ENCODE results near the gene EP400. TPM values are rescaled to one million over a fixed set of nuclear protein-coding genes. Genes with fewer than 3 reads are reported as not detected.

The EP400 gene
- total and polyA plus RNA-seq, 2 of the 4 experiments (the other 2 are of a cell fraction), result 4.3 to 11.4 TPM

DNA sequence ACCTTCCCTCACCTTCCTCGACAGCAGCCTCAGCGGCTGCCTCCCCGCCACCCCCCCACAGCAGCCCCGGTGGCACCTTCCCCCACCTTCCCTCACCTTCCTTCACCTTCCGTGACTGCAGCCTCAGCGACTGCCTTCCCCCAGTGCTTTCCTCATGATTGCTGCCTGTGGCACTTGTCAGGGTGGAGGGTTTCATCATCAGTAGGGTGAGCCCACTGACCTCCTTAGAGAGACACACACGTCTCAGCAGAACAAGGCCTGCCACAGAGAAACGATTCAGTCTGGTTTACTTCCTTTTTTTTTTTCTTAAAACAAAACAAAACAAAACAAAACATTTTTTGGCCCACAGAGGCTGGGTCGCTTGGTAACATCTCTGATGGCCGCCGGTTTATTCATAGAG lies 75.0 kb downstream of the EP400 start:
- H4K8ac ChIP-seq (ENCODE audit: low read depth in 2 of 2, low read length in 2 of 2), result no peak overlapping the region
- H2BK5ac ChIP-seq (ENCODE audit: low read depth, low read length, poor library complexity, severe bottlenecking), result no peak overlapping the region
- no peak overlapping the region for H3K23ac ChIP-seq (ENCODE audit: low read depth, low read length)
- H2AFZ ChIP-seq (replicated peaks; ENCODE audit: low read length, poor library complexity), result no peak overlapping the region
- no peak overlapping the region for H4K5ac ChIP-seq (ENCODE audit: low read depth, low read length)
- ChIA-PET POLR2A (ENCODE audit: unreplicated experiment) (no interaction called here), CTCF (no interaction called here)
- no peak overlapping the region for H3K4me2 ChIP-seq (ENCODE audit: low read depth, low read length)
- H3K9me1 ChIP-seq (ENCODE audit: insufficient read depth, low read length), result peaks cover 9% of the 10 kb centered on the region
- dilution Hi-C loops (cut with HindIII; ENCODE audit: low sequenced_read_pairs, unreplicated experiment), result no loop called here
- H2BK20ac ChIP-seq (ENCODE audit: low read depth, low read length), result no peak overlapping the region
- H2AK9ac ChIP-seq (replicated peaks; ENCODE audit: low read depth, low read length, poor library complexity), result no peak overlapping the region
- peaks cover 2 to 14% of the 10 kb centered on the region in 2 experiments; a peak in 3 of 4 replicates for H3K79me1 ChIP-seq (ENCODE audit: low read depth in 1 of 2, low read length in 2 of 2)
- H3K27me3 ChIP-seq (ENCODE audit: control insufficient read depth, insufficient read depth, low read length), result no peaks in the 10 kb centered on the region
- H3K4me3 ChIP-seq (ENCODE audit: insufficient read depth, low read depth, low read length), result no peak overlapping the region
- H3K4ac ChIP-seq (ENCODE audit: low read depth, low read length), result no peak overlapping the region
- no peak overlapping the region for H3K9ac ChIP-seq (ENCODE audit: low read depth, low read length)
- H2AK5ac ChIP-seq (ENCODE audit: low read depth, low read length), result no peak overlapping the region
- no peak overlapping the region for H3K14ac ChIP-seq (replicated peaks; ENCODE audit: low read depth, low read length)
- no peaks in the 10 kb centered on the region; the same call in 1 of the 2 replicates for H4K20me1 ChIP-seq (ENCODE audit: insufficient read depth, low read length)
- 100% methylated on average over 2 of the region's 11 CpGs; no CpG with 5 or more reads in 1 of the 2 experiments for WGBS, 2 experiments (ENCODE audit: extremely low coverage in 2 of 2, insufficient read length in 1 of 2)
- no peak overlapping the region for H3K27ac ChIP-seq (ENCODE audit: insufficient read depth, low read length)
- H3K9me3 ChIP-seq (ENCODE audit: control insufficient read depth, insufficient read depth, low read length), result no peaks in the 10 kb centered on the region
- intact Hi-C loops (cut with micrococcal nuclease), result no loop called here
- no peak overlapping the region for H3K18ac ChIP-seq (ENCODE audit: low read depth, low read length)
- DNase-seq, result no peak
- H3K56ac ChIP-seq (ENCODE audit: extremely low read depth, insufficient read depth, low read length), result no peak overlapping the region
- H2BK120ac ChIP-seq (ENCODE audit: low read depth, low read length), result no peak overlapping the region
- H4K91ac ChIP-seq (ENCODE audit: insufficient read depth, low read depth, low read length), result no peak overlapping the region
- TF ChIP-seq FOS (IDR thresholded peaks at IDR 0.05; ENCODE audit: low read depth, low read length) (no peak), USF2 (IDR thresholded peaks at IDR 0.05; ENCODE audit: low read depth, low read length) (no peak), ELK1 (IDR thresholded peaks at IDR 0.05; ENCODE audit: borderline replicate concordance, low read depth, low read length) (no peak), POLR2A (IDR thresholded peaks at IDR 0.05; ENCODE audit: low read depth, low read length) (no peak), BHLHE40 (IDR thresholded peaks at IDR 0.05; ENCODE audit: low read depth, low read length) (no peak), SMC3 (IDR thresholded peaks at IDR 0.05; ENCODE audit: low read depth, low read length) (no peak), RFX5 (IDR thresholded peaks at IDR 0.05; ENCODE audit: low read depth, low read length) (no peak), NFE2L2 (IDR thresholded peaks at IDR 0.05; ENCODE audit: low read depth, low read length) (no peak), MAFK (IDR thresholded peaks at IDR 0.05; ENCODE audit: low read depth, low read length) (no peak), CHD1 (IDR thresholded peaks at IDR 0.05; ENCODE audit: low read depth, low read length) (no peak), RAD21 (IDR thresholded peaks at IDR 0.05; ENCODE audit: low read length) (no peak)
- H3K36me3 ChIP-seq (ENCODE audit: control insufficient read depth, insufficient read depth, low read length), result peaks cover 71% of the 10 kb centered on the region
- no peak for ATAC-seq (ENCODE audit: low read depth)
- BruUV-seq (replicated peaks), result no TSS peak
- in situ Hi-C loops (cut with MboI; ENCODE audit: low sequenced_read_pairs), result no loop called here
- no peak overlapping the region for H2BK15ac ChIP-seq (ENCODE audit: low read depth, low read length)
- no peaks in the 10 kb centered on the region; the same call in 1 of the 2 replicates for H3K4me1 ChIP-seq (ENCODE audit: control insufficient read depth, insufficient read depth, low read length)
